ENCODE measurements around the gene TLK2. TPM values are rescaled to one million over a fixed set of nuclear protein-coding genes. Genes with fewer than 3 reads are reported as not detected.

TLK2 gene
- total and polyA plus RNA-seq, 2 donors (not counting 3 experiments of a cell fraction or from before 2014, with no cell fraction given) = 30.7 to 40.7 TPM

DNA sequence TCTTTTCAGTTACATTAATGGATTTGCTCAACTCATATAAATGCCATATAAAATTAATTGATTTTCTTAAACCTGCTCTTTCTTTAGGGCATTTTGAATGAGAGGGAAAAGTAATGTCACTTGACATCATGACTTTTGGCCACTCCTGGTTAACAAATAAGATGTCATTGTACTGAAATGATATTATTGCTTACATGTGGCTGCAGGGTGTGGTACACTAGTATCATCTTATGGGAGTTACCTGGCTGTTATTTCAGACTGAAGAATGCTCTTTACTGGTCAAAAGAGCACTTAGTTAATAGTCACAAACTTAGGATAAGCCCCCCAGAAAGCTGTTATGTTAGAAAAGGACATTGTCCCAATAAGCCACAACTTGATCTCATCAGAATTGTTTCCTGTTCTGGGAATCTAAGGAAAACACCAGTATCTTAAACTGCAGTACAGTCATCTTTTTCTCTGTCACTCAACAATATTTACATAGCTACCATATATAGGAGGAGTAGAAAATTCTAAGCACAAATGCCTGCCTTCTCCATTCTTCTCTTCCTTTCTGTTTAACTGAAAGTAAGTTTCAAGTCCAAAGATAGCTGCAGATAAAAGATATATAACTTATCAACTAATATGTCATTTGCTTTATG is 95.0 kb downstream of the TLK2 start:
- peaks cover 28% of the 10 kb centered on the region for H3K4me1 ChIP-seq (ENCODE audit: control insufficient read depth, extremely low read depth, insufficient read depth, low read length)
- FAIRE-seq (no peak), DNase-seq (ENCODE audit: low read depth, low spot score) (peak; percentile 61)
- H3K4me2 ChIP-seq (ENCODE audit: insufficient read depth, low read length) = peak overlapping the region; percentile 95
- peak; percentile 48 for TF ChIP-seq FOS (IDR thresholded peaks at IDR 0.05; ENCODE audit: borderline replicate concordance, insufficient read depth, low read length)
- no peak for TF ChIP-seq MYC (IDR thresholded peaks at IDR 0.05; ENCODE audit: low read depth, low read length)
- peak; percentile 31 for TF ChIP-seq GATA2 (IDR thresholded peaks at IDR 0.05; ENCODE audit: insufficient read depth, insufficient read length, low read depth, low read length)
- no TSS peak for BruUV-seq (replicated peaks)
- peak overlapping the region; percentile 94 for H3K27ac ChIP-seq (ENCODE audit: insufficient read depth, low read depth, low read length)
- H3K4me3 ChIP-seq (replicated peaks in 1 of 3; ENCODE audit: insufficient read depth in 1 of 3, low read depth in 1 of 3, low read length in 3 of 3) = peak overlapping the region in 1 of 3 experiments; percentile 38
- CTCF ChIA-PET = interaction anchor here (1.1 to 4.4 kb wide), 3 partner anchors 18 to 37 kb away, joined by 3 to 22 read pairs (median 3); no protein-coding TSS in a partner anchor
- H3K79me2 ChIP-seq (ENCODE audit: control insufficient read depth, insufficient read depth, low read length) = peaks cover 2% of the 10 kb centered on the region
- POLR2A ChIA-PET = no interaction called here
- dilution Hi-C loops (cut with MboI; ENCODE audit: extremely low pct_ligation_motif_present, low sequenced_read_pairs) = no loop called here
- intact Hi-C loops (cut with micrococcal nuclease) = loop anchor here (1.0 to 10.0 kb wide), 2 partner anchors 79 to 1251 kb away; partner anchors contain the start of genes FTSJ3 and PSMC5
- H3K9ac ChIP-seq (replicated peaks; ENCODE audit: extremely low read depth, insufficient read depth, low read length) = peak overlapping the region; percentile 78
- peaks cover 0 to 21% of the 10 kb centered on the region in 2 experiments for H3K36me3 ChIP-seq (ENCODE audit: control insufficient read depth in 2 of 2, extremely low read depth in 1 of 2, insufficient read depth in 2 of 2, low read length in 2 of 2)
- no peaks in the 10 kb centered on the region for H4K20me1 ChIP-seq (replicated peaks; ENCODE audit: control insufficient read depth, extremely low read depth, insufficient read depth, low read length)
- H3K9me1 ChIP-seq (replicated peaks; ENCODE audit: control insufficient read depth, extremely low read depth, insufficient read depth, low read length) = no peaks in the 10 kb centered on the region
- H3K27me3 ChIP-seq (ENCODE audit: control insufficient read depth in 2 of 2, insufficient read depth in 2 of 2, low read length in 2 of 2) = no peaks in the 10 kb centered on the region
- no peak overlapping the region for H2AFZ ChIP-seq (ENCODE audit: low read depth, low read length)
- no peaks in the 10 kb centered on the region for H3K9me3 ChIP-seq (replicated peaks; ENCODE audit: control insufficient read depth, insufficient read depth, low read length)

DNA sequence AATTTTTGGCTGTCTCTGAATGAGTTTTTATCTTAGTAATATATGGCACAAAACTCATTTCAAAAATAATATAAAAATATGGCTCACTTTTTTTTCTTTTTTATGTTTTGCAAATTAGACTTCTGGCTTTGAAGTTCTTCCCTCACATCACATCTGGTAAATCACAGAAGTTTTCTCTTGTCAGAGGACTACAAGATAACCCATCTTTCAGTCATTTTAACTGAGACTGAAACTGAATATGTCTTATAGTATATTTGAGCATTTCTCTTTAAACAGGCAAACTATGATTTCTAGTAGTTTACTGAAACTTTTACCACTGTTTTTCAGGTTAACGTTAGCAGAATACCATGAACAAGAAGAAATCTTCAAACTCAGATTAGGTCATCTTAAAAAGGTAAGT is 97.8 kb downstream of the TLK2 start:
- H4K20me1 ChIP-seq (replicated peaks; ENCODE audit: control insufficient read depth, extremely low read depth, insufficient read depth, low read length) = no peaks in the 10 kb centered on the region
- H3K9me1 ChIP-seq (replicated peaks; ENCODE audit: control insufficient read depth, extremely low read depth, insufficient read depth, low read length) = no peaks in the 10 kb centered on the region
- no peaks in the 10 kb centered on the region for H3K27me3 ChIP-seq (ENCODE audit: control insufficient read depth in 2 of 2, insufficient read depth in 2 of 2, low read length in 2 of 2)
- FAIRE-seq (no peak), DNase-seq (ENCODE audit: low read depth, low spot score) (no peak)
- H3K36me3 ChIP-seq (ENCODE audit: control insufficient read depth in 2 of 2, extremely low read depth in 1 of 2, insufficient read depth in 2 of 2, low read length in 2 of 2) = peaks cover 0 to 18% of the 10 kb centered on the region in 2 experiments
- TF ChIP-seq POLR2AphosphoS5 (IDR thresholded peaks at IDR 0.05; ENCODE audit: insufficient read depth, low read depth, low read length) (no peak), JUN (IDR thresholded peaks at IDR 0.05; ENCODE audit: borderline replicate concordance, insufficient read depth, insufficient read length, low read depth) (no peak), EZH2 (IDR thresholded peaks at IDR 0.05; ENCODE audit: borderline replicate concordance, low read depth, low read length, severe bottlenecking) (no peak), FOS (IDR thresholded peaks at IDR 0.05; ENCODE audit: borderline replicate concordance, insufficient read depth, low read length) (no peak), GATA2 (IDR thresholded peaks at IDR 0.05; ENCODE audit: insufficient read depth, insufficient read length, low read depth, low read length) (no peak), POLR2A (IDR thresholded peaks at IDR 0.05; ENCODE audit: low read depth, low read length) (no peak), MYC (IDR thresholded peaks at IDR 0.05; ENCODE audit: low read depth, low read length) (no peak)
- TF ChIP-seq, protein P1, sequence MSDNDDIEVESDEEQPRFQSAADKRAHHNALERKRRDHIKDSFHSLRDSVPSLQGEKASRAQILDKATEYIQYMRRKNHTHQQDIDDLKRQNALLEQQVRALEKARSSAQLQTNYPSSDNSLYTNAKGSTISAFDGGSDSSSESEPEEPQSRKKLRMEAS (IDR thresholded peaks at IDR 0.05; ENCODE audit: insufficient read depth, insufficient read length) = no peak
- TF ChIP-seq, protein P2, sequence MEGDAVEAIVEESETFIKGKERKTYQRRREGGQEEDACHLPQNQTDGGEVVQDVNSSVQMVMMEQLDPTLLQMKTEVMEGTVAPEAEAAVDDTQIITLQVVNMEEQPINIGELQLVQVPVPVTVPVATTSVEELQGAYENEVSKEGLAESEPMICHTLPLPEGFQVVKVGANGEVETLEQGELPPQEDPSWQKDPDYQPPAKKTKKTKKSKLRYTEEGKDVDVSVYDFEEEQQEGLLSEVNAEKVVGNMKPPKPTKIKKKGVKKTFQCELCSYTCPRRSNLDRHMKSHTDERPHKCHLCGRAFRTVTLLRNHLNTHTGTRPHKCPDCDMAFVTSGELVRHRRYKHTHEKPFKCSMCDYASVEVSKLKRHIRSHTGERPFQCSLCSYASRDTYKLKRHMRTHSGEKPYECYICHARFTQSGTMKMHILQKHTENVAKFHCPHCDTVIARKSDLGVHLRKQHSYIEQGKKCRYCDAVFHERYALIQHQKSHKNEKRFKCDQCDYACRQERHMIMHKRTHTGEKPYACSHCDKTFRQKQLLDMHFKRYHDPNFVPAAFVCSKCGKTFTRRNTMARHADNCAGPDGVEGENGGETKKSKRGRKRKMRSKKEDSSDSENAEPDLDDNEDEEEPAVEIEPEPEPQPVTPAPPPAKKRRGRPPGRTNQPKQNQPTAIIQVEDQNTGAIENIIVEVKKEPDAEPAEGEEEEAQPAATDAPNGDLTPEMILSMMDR (IDR thresholded peaks at IDR 0.05; ENCODE audit: extremely low read depth in 1 of 2, insufficient read depth in 1 of 2, low read depth in 1 of 2, low read length in 2 of 2) = no peak
- ChIA-PET POLR2A (no interaction called here), CTCF (interaction anchor here (1.4 to 2.7 kb wide), 2 partner anchors 24 kb away, joined by 7 to 10 read pairs; no protein-coding TSS in a partner anchor)
- no peak overlapping the region for H3K9ac ChIP-seq (replicated peaks; ENCODE audit: extremely low read depth, insufficient read depth, low read length)
- no peaks in the 10 kb centered on the region for H3K9me3 ChIP-seq (replicated peaks; ENCODE audit: control insufficient read depth, insufficient read depth, low read length)
- dilution Hi-C loops (cut with MboI; ENCODE audit: extremely low pct_ligation_motif_present, low sequenced_read_pairs) (no loop called here), intact Hi-C loops (cut with micrococcal nuclease) (loop anchor here (10.0 kb wide), 1 partner anchor 1248 kb away; the partner anchor contains the start of genes FTSJ3 and PSMC5)
- no peak overlapping the region for H3K4me3 ChIP-seq (replicated peaks in 1 of 3; ENCODE audit: insufficient read depth in 1 of 3, low read depth in 1 of 3, low read length in 3 of 3)
- H3K79me2 ChIP-seq (ENCODE audit: control insufficient read depth, insufficient read depth, low read length) = no peaks in the 10 kb centered on the region
- BruUV-seq (replicated peaks) = no TSS peak
- H3K4me2 ChIP-seq (ENCODE audit: insufficient read depth, low read length) = no peak overlapping the region
- no peak overlapping the region for H3K27ac ChIP-seq (ENCODE audit: insufficient read depth, low read depth, low read length)
- H2AFZ ChIP-seq (ENCODE audit: low read depth, low read length) = no peak overlapping the region
- peaks cover 28% of the 10 kb centered on the region for H3K4me1 ChIP-seq (ENCODE audit: control insufficient read depth, extremely low read depth, insufficient read depth, low read length)

Measured in endothelial cell of umbilical vein (primary cell).